Gastrocnemius medialis (tissue), 4 donors: Measurements from ENCODE around the gene DSE. TPM values are rescaled to one million over a fixed set of nuclear protein-coding genes. Genes with fewer than 3 reads are reported as not detected.

Experiments used
- ATAC-seq, 2 donors: fragments of 150-250 bp; one replicate each; pipeline ENCODE4 v1.9.1; 2016
- DNase-seq, 2 donors: peaks; one replicate each; pipeline ENCODE4 v3.0.0-alpha.2; 2019
- H3K27ac ChIP-seq, 4 donors: fragments of 200-600 bp; sonication (generic); 1 replicate in 1 of 4; 2 replicates in 3 of 4; pipeline ENCODE4 v1.5.1; 2016 to 2018; ENCODE audit warnings: mild to moderate bottlenecking in 2 of 4, moderate library complexity in 1 of 4
- H3K27me3 ChIP-seq, 3 donors: fragments of 200-600 bp; sonication (generic) in 2 of 3; 1 replicate in 1 of 3; 2 replicates in 2 of 3; pipeline versions ENCODE4 v1.5.1 to v1.6.0; 2016 to 2019; ENCODE audit warnings: mild to moderate bottlenecking in 1 of 3, moderate library complexity in 1 of 3
- H3K36me3 ChIP-seq, 2 donors: fragments of 200-600 bp; sonication (generic) in 1 of 2; one replicate each; pipeline ENCODE4 v1.5.1; 2017 to 2018
- H3K4me1 ChIP-seq, 2 donors: fragments of 200-600 bp; sonication (generic) in 1 of 2; one replicate each; pipeline ENCODE4 v1.5.1; 2016 to 2017; ENCODE audit warnings: mild to moderate bottlenecking in 2 of 2
- H3K4me3 ChIP-seq, 4 donors: fragments of 200-600 bp; sonication (generic) in 3 of 4; 1 replicate in 1 of 4; 2 replicates in 3 of 4; pipeline ENCODE4 v1.5.1; 2016 to 2019; ENCODE audit warnings: mild to moderate bottlenecking in 2 of 4
- H3K9me3 ChIP-seq, 3 donors: fragments of 200-600 bp; sonication (generic) in 2 of 3; 1 replicate in 1 of 3; 2 replicates in 2 of 3; pipeline ENCODE4 v1.5.1; 2016 to 2019
- CTCF ChIP-seq, 5 experiments: fragments of 450-650 bp in 3 of 5; fragments of 200-600 bp in 2 of 5; sonication (generic) in 2 of 5; IDR thresholded peaks in 4 of 5; conservative IDR thresholded peaks in 1 of 5; 1 replicate in 4 of 5; 2 replicates in 1 of 5; pipeline ENCODE4 v1.5.1; 2016 to 2019; ENCODE audit warnings: antibody characterized with exemption in 5 of 5, mild to moderate bottlenecking in 3 of 5, moderate library complexity in 3 of 5
- POLR2A ChIP-seq, 2 donors: fragments of 450-650 bp; IDR thresholded peaks; one replicate each; pipeline ENCODE4 v1.6.1; 2017; ENCODE audit warnings: antibody characterized with exemption in 2 of 2, mild to moderate bottlenecking in 2 of 2, moderate library complexity in 2 of 2
- in situ Hi-C, 4 donors: fragments of 200-750 bp; cut with MboI; loops; one replicate each; pipeline versions ENCODE4 v1.15.0 to v1.8.0; 2017; ENCODE audit warnings: low sequenced_read_pairs in 4 of 4
- intact Hi-C: fragments of 100-400 bp; cut with DNase I; formaldehyde crosslinking; loops from one replicate; pipeline ENCODE4 v1.15.1; 2023; ENCODE audit warnings: low total_unique reads
- total RNA-seq, 4 donors: library from RNA; depleted of rRNA; stranded (reverse); fragments of >200 nt; gene quantifications; one replicate each; pipeline versions ENCODE4 v1.1.0 to v1.2.3, GENCODE V29; 2016

DSE gene
- total RNA-seq, 4 donors from 2014 or later: 9.6 to 14.8 (median 11.8) TPM

GRCh38 chr6:116369964-116370759, 585 bp upstream of the DSE start:
- H3K27me3 ChIP-seq: no peaks in the 10 kb centered on the region
- intact Hi-C loops (loop anchor here (2.0 to 5.0 kb wide), 3 partner anchors 41 to 162 kb away; no protein-coding TSS in a partner anchor), in situ Hi-C loops (no loop called here)
- TF ChIP-seq CTCF (IDR thresholded peaks at IDR 0.05 in 4 of 5, conservative IDR thresholded peaks at IDR 0.05 in 1 of 5): no peak
- TF ChIP-seq POLR2A (IDR thresholded peaks at IDR 0.05): no peak
- peak overlapping the region; percentile 80 to 89 (median 88) for H3K4me3 ChIP-seq
- no peaks in the 10 kb centered on the region for H3K9me3 ChIP-seq
- H3K36me3 ChIP-seq: no peaks in the 10 kb centered on the region
- peaks cover 0 to 15% of the 10 kb centered on the region in 2 donors for H3K4me1 ChIP-seq
- ATAC-seq (peak; percentile 60), DNase-seq (peak in 1 of 2 donors; percentile 68)
- peak overlapping the region; percentile 86 to 91 (median 89) for H3K27ac ChIP-seq

GRCh38 chr6:116371120-116371917, 572 bp downstream of the DSE start:
- no peak for TF ChIP-seq CTCF (IDR thresholded peaks at IDR 0.05 in 4 of 5, conservative IDR thresholded peaks at IDR 0.05 in 1 of 5)
- TF ChIP-seq POLR2A (IDR thresholded peaks at IDR 0.05): peak in 1 of 2 donors; percentile 25
- Histone ChIP-seq H3K27me3 (no peaks in the 10 kb centered on the region), H3K4me3 (peak overlapping the region; percentile 80 to 89 (median 88)), H3K4me1 (peaks cover 4 to 18% of the 10 kb centered on the region in 2 donors), H3K36me3 (no peaks in the 10 kb centered on the region), H3K9me3 (no peaks in the 10 kb centered on the region), H3K27ac (peak overlapping the region; percentile 86 to 91 (median 89))
- intact Hi-C loops (loop anchor here (2.0 to 5.0 kb wide), 3 partner anchors 39 to 161 kb away; no protein-coding TSS in a partner anchor), in situ Hi-C loops (no loop called here)
- ATAC-seq: peak; percentile 62 to 70
- DNase-seq: peak; percentile 45 to 67

- no peaks in the 10 kb centered on the region for H3K9me3 ChIP-seq
- peaks cover 4 to 18% of the 10 kb centered on the region in 2 donors for H3K4me1 ChIP-seq
- no peaks in the 10 kb centered on the region for H3K36me3 ChIP-seq
- H3K27me3 ChIP-seq: no peaks in the 10 kb centered on the region
- peak overlapping the region; percentile 80 to 89 (median 88) for H3K4me3 ChIP-seq
- no peak for ATAC-seq
- in situ Hi-C loops (no loop called here), intact Hi-C loops (loop anchor here (2.0 to 5.0 kb wide), 3 partner anchors 39 to 160 kb away; no protein-coding TSS in a partner anchor)
- no peak for DNase-seq
- no peak for TF ChIP-seq CTCF (IDR thresholded peaks at IDR 0.05 in 4 of 5, conservative IDR thresholded peaks at IDR 0.05 in 1 of 5)
- no peak for TF ChIP-seq POLR2A (IDR thresholded peaks at IDR 0.05)
- H3K27ac ChIP-seq: peak overlapping the region; percentile 86 to 91 (median 89)
Observed at GRCh38 chr6:116371918-116372209, 1.1 kb downstream of the DSE start.

- no peaks in the 10 kb centered on the region for H3K36me3 ChIP-seq
- no peaks in the 10 kb centered on the region for H3K27me3 ChIP-seq
- peaks cover 4 to 18% of the 10 kb centered on the region in 2 donors for H3K4me1 ChIP-seq
- intact Hi-C loops (loop anchor here (5.0 kb wide), 2 partner anchors 91 to 159 kb away; no protein-coding TSS in a partner anchor), in situ Hi-C loops (no loop called here)
- ATAC-seq (no peak), DNase-seq (no peak)
- H3K4me3 ChIP-seq: peak overlapping the region in 1 of 4 donors; percentile 80
- H3K9me3 ChIP-seq: no peaks in the 10 kb centered on the region
- no peak overlapping the region for H3K27ac ChIP-seq
- TF ChIP-seq POLR2A (IDR thresholded peaks at IDR 0.05) (no peak), CTCF (IDR thresholded peaks at IDR 0.05 in 4 of 5, conservative IDR thresholded peaks at IDR 0.05 in 1 of 5) (no peak)
Observed at GRCh38 chr6:116373300-116373699, 2.6 kb downstream of the DSE start.
